Measurements from ENCODE around the gene UBE2E2.

- TF ChIP-seq POLR2A (IDR thresholded peaks at IDR 0.05) (no peak), CTCF (IDR thresholded peaks at IDR 0.05) (no peak)
Measured at GRCh38 chr3:23588547-23588946, 385.4 kb downstream of the UBE2E2 start.

Measured in esophagus squamous epithelium (tissue), 4 donors.